ENCODE results near the gene MST1R. TPM values are rescaled to one million over a fixed set of nuclear protein-coding genes. Genes with fewer than 3 reads are reported as not detected.
A peak's percentile ranks its signal among the peaks of the same experiment; 100 is the strongest.

The MST1R gene
- total and polyA plus RNA-seq, 2 of the 4 experiments (the other 2 are of a cell fraction): under 0.01 to 0.14 TPM

- WGBS, 2 experiments (ENCODE audit: extremely low coverage in 2 of 2, insufficient read length in 1 of 2): no CpG with 5 or more reads among the region's 5 CpGs
- H3K27ac ChIP-seq (ENCODE audit: insufficient read depth, low read length): no peak overlapping the region
- TF ChIP-seq CHD1 (IDR thresholded peaks at IDR 0.05; ENCODE audit: low read depth, low read length) (no peak), MAFK (IDR thresholded peaks at IDR 0.05; ENCODE audit: low read depth, low read length) (peak; percentile 73), ELK1 (IDR thresholded peaks at IDR 0.05; ENCODE audit: borderline replicate concordance, low read depth, low read length) (no peak)
Measured at GRCh38 chr3:49855662-49856061, 48.0 kb downstream of the MST1R start.

More at GRCh38 chr3:49855662-49856061, 48.0 kb downstream of the MST1R start:
- Histone ChIP-seq H3K4me2 (ENCODE audit: low read depth, low read length) (peak overlapping the region; percentile 82), H3K23ac (ENCODE audit: low read depth, low read length) (no peak overlapping the region), H3K4ac (ENCODE audit: low read depth, low read length) (no peak overlapping the region), H3K36me3 (ENCODE audit: control insufficient read depth, insufficient read depth, low read length) (no peaks in the 10 kb centered on the region), H2AK5ac (ENCODE audit: low read depth, low read length) (peak overlapping the region; percentile 14; the same call in 1 of the 2 replicates), H3K14ac (replicated peaks; ENCODE audit: low read depth, low read length) (no peak overlapping the region), H3K4me1 (ENCODE audit: control insufficient read depth, insufficient read depth, low read length) (peaks cover 2% of the 10 kb centered on the region; the same call in 1 of the 2 replicates), H3K56ac (ENCODE audit: extremely low read depth, insufficient read depth, low read length) (no peak overlapping the region), H3K4me3 (ENCODE audit: insufficient read depth, low read depth, low read length) (peak overlapping the region; percentile 81; the same call in 1 of the 2 replicates), H4K91ac (ENCODE audit: insufficient read depth, low read depth, low read length) (no peak overlapping the region), H2BK15ac (ENCODE audit: low read depth, low read length) (no peak overlapping the region), H3K9me1 (ENCODE audit: insufficient read depth, low read length) (peaks cover 8% of the 10 kb centered on the region), H2AK9ac (replicated peaks; ENCODE audit: low read depth, low read length, poor library complexity) (no peak overlapping the region), H3K27me3 (ENCODE audit: control insufficient read depth, insufficient read depth, low read length) (peaks cover 2% of the 10 kb centered on the region; the same call in 1 of the 2 replicates), H2BK20ac (ENCODE audit: low read depth, low read length) (no peak overlapping the region), H3K9ac (ENCODE audit: low read depth, low read length) (peak overlapping the region; percentile 32; the same call in 1 of the 2 replicates), H4K5ac (ENCODE audit: low read depth, low read length) (no peak overlapping the region), H4K20me1 (ENCODE audit: insufficient read depth, low read length) (no peaks in the 10 kb centered on the region), H3K18ac (ENCODE audit: low read depth, low read length) (no peak overlapping the region), H2BK5ac (ENCODE audit: low read depth, low read length, poor library complexity, severe bottlenecking) (no peak overlapping the region), H2AFZ (replicated peaks; ENCODE audit: low read length, poor library complexity) (peak overlapping the region; percentile 41), H2BK120ac (ENCODE audit: low read depth, low read length) (no peak overlapping the region), H3K9me3 (ENCODE audit: control insufficient read depth, insufficient read depth, low read length) (no peaks in the 10 kb centered on the region), H3K79me1 (ENCODE audit: low read depth in 1 of 2, low read length in 2 of 2) (peaks cover 14 to 24% of the 10 kb centered on the region in 2 experiments), H4K8ac (ENCODE audit: low read depth in 2 of 2, low read length in 2 of 2) (peak overlapping the region in 1 of 2 experiments; percentile 45; a peak in 1 of 4 replicates)
- dilution Hi-C loops (cut with HindIII; ENCODE audit: low sequenced_read_pairs, unreplicated experiment) (no loop called here), intact Hi-C loops (cut with micrococcal nuclease) (no loop called here), in situ Hi-C loops (cut with MboI; ENCODE audit: low sequenced_read_pairs) (no loop called here)
- BruUV-seq (replicated peaks): no TSS peak
- ChIA-PET CTCF (interaction anchor here (0.6 kb wide), 1 partner anchor 12 kb away, joined by 3 read pairs; no protein-coding TSS in a partner anchor), POLR2A (ENCODE audit: unreplicated experiment) (no interaction called here)
- ATAC-seq (ENCODE audit: low read depth): no peak
- no peak for DNase-seq
